Upper lobe of right lung (tissue), 1 donor: ENCODE data around the gene LDLRAP1. TPM values are rescaled to one million over a fixed set of nuclear protein-coding genes. Genes with fewer than 3 reads are reported as not detected.

Experiments used
- ATAC-seq: fragments of 200-7000 bp; cut with Tn5 transposase; one replicate; pipeline ENCODE4 v1.9.1; 2020; ENCODE audit warnings: mild to moderate bottlenecking, moderate library complexity
- DNase-seq: peaks from one replicate; pipeline ENCODE4 v3.0.0-alpha.2; 2020
- H3K27ac ChIP-seq: fragments of 200-600 bp; one replicate; pipeline ENCODE4 v1.8.0; 2022
- H3K27me3 ChIP-seq: fragments of 200-600 bp; one replicate; pipeline ENCODE4 v1.8.0; 2022; ENCODE audit warnings: mild to moderate bottlenecking
- H3K36me3 ChIP-seq: fragments of 200-600 bp; one replicate; pipeline ENCODE4 v1.8.0; 2022
- H3K4me1 ChIP-seq: fragments of 200-600 bp; one replicate; pipeline ENCODE4 v1.8.0; 2022
- H3K4me3 ChIP-seq: fragments of 200-600 bp; one replicate; pipeline ENCODE4 v1.8.0; 2022; ENCODE audit warnings: mild to moderate bottlenecking
- H3K9me3 ChIP-seq: fragments of 200-600 bp; one replicate; pipeline ENCODE4 v1.8.0; 2022
- intact Hi-C: fragments of 100-400 bp; cut with DNase I; formaldehyde crosslinking; loops from one replicate; pipeline ENCODE4 v1.11.0; 2022
- total RNA-seq: library from RNA; stranded (reverse); fragmentation: NEBNext Ultra II Directional; extraction: Animal tissue kit (Norgen Biotek cat#: 25700); gene quantifications from one replicate; pipeline ENCODE4 v1.2.1, GENCODE V29; 2021
- TF ChIP-seq, protein P1 (sequence below): fragments of 200-600 bp; IDR thresholded peaks from one replicate; pipeline ENCODE4 v1.8.0; 2022; ENCODE audit warnings: antibody characterized with exemption
- donor health status: DM: no; HTN: yes; CAD: no; lungs with severe emphysema.

Gene LDLRAP1
- total RNA-seq, 1 donor from 2014 or later = 35.1 TPM

DNA sequence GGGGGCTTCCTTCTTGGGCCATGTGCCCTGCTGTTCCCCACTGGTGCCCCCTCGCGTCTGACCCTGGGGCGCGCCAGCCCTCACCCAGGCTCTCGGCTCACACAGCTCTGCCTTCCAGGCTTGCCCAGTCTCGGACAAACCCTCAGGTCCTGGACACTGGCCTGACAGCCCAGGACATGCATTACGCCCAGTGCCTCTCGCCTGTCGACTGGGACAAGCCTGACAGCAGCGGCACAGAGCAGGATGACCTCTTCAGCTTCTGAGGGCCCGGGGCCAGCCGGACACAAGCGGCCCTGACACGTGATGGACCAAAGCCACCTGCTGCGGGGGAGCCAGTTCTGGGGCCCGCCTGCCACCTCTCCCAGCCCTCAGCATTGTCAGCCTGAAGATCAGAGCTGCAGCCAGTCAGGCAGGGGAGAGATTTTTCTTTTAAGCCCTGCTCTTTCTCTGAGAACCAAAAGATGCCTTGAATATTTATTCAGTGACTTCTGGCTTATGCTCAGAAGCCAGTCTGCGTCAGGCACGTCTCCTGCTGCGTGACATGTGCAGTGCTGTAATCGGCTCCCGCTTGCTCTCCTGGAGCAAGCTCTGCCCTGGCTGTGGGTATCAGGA is 23.4 kb downstream of the LDLRAP1 start:
- Histone ChIP-seq H3K4me3 (no peak overlapping the region), H3K27me3 (no peaks in the 10 kb centered on the region), H3K36me3 (peaks cover 17% of the 10 kb centered on the region), H3K4me1 (peaks cover 16% of the 10 kb centered on the region), H3K27ac (peak overlapping the region; percentile 85), H3K9me3 (no peaks in the 10 kb centered on the region)
- DNase-seq (no peak), ATAC-seq (peak; percentile 46)
- TF ChIP-seq, protein P1, sequence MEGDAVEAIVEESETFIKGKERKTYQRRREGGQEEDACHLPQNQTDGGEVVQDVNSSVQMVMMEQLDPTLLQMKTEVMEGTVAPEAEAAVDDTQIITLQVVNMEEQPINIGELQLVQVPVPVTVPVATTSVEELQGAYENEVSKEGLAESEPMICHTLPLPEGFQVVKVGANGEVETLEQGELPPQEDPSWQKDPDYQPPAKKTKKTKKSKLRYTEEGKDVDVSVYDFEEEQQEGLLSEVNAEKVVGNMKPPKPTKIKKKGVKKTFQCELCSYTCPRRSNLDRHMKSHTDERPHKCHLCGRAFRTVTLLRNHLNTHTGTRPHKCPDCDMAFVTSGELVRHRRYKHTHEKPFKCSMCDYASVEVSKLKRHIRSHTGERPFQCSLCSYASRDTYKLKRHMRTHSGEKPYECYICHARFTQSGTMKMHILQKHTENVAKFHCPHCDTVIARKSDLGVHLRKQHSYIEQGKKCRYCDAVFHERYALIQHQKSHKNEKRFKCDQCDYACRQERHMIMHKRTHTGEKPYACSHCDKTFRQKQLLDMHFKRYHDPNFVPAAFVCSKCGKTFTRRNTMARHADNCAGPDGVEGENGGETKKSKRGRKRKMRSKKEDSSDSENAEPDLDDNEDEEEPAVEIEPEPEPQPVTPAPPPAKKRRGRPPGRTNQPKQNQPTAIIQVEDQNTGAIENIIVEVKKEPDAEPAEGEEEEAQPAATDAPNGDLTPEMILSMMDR = no peak
- intact Hi-C loops = no loop called here

DNA sequence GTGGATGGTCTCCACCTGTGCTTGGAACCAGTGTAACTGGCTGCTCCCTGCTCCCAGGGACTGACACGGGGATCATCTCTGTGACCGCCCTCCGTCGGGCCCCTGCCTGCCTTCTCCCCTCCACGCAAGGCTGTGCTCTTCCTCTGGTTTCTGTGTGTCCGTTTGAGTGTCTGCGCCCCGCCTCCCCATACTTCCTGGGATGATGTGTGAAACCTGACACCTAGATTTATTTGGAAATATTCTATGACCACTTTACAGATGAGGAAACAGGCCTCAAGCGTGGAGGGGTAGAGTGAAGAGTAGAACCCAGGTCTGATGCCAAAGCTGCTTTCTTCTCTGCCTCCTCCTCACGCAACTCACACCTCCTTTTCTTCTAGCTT is 24.3 kb downstream of the LDLRAP1 start:
- peaks cover 9% of the 10 kb centered on the region for H3K4me1 ChIP-seq
- H3K27ac ChIP-seq = peak overlapping the region; percentile 85
- ATAC-seq = no peak
- intact Hi-C loops = no loop called here
- H3K27me3 ChIP-seq = no peaks in the 10 kb centered on the region
- DNase-seq = no peak
- no peaks in the 10 kb centered on the region for H3K9me3 ChIP-seq
- no peak overlapping the region for H3K4me3 ChIP-seq
- peaks cover 17% of the 10 kb centered on the region for H3K36me3 ChIP-seq
- TF ChIP-seq, protein P1 = no peak

- Histone ChIP-seq H3K9me3 (no peaks in the 10 kb centered on the region), H3K27me3 (no peaks in the 10 kb centered on the region), H3K4me3 (no peak overlapping the region), H3K27ac (peak overlapping the region; percentile 85), H3K36me3 (peaks cover 12% of the 10 kb centered on the region), H3K4me1 (peaks cover 11% of the 10 kb centered on the region)
- TF ChIP-seq, protein P1 = no peak
- DNase-seq (no peak), ATAC-seq (peak; percentile 3)
- intact Hi-C loops = no loop called here
Measured at GRCh38 chr1:25568090-25568833, 24.9 kb downstream of the LDLRAP1 start.

DNA sequence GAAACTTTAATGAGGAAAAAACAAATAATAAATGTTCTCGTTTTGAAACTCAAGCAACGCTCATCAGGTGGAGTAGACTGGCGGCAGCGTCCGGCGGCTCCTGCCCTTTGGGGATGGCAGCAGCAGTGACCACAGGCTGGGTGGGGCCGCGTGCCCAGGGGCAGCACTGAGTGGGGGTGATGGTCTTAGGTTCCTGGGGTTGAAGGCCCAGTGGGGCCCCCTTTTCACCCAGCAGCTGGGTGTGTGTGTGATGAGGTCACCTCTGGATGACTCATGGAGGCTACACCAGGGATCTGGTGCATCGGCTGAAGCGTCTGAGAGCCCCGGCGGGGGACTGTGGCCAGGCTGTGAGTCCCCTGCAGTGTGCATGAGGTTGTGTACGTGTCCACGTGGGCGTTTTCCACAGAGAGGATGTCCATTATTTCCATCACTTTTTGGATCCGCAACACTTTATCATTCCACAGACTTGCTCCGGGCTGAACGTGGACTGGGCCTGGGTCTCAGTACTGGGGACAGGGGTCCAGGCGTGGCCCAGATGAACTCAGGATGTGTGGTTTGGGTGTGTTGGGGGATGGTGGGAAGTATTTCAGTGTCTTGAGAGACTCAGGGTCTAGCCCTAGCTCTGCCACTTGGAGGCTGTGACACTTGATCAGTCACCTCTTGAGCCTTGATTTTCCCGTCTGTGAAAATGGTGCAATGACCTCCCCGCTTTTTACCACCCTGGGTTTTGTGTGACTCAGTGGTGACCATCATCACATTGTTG is 25.6 kb downstream of the LDLRAP1 start:
- DNase-seq = no peak
- H3K9me3 ChIP-seq = no peaks in the 10 kb centered on the region
- intact Hi-C loops = no loop called here
- H3K4me3 ChIP-seq = no peak overlapping the region
- H3K27me3 ChIP-seq = no peaks in the 10 kb centered on the region
- TF ChIP-seq, protein P1 = no peak
- H3K36me3 ChIP-seq = peaks cover 4% of the 10 kb centered on the region
- H3K4me1 ChIP-seq = peaks cover 13% of the 10 kb centered on the region
- no peak overlapping the region for H3K27ac ChIP-seq
- ATAC-seq = no peak

- no peaks in the 10 kb centered on the region for H3K36me3 ChIP-seq
- H3K9me3 ChIP-seq = no peaks in the 10 kb centered on the region
- TF ChIP-seq, protein P1 = no peak
- no peaks in the 10 kb centered on the region for H3K27me3 ChIP-seq
- peaks cover 13% of the 10 kb centered on the region for H3K4me1 ChIP-seq
- intact Hi-C loops = no loop called here
- no peak overlapping the region for H3K27ac ChIP-seq
- ATAC-seq (no peak), DNase-seq (peak; percentile 33)
- no peak overlapping the region for H3K4me3 ChIP-seq
Measured at GRCh38 chr1:25569597-25570396, 26.4 kb downstream of the LDLRAP1 start.
